Keratinocyte (primary cell): Measurements from ENCODE around the gene SIAE. TPM values are rescaled to one million over a fixed set of nuclear protein-coding genes. Genes with fewer than 3 reads are reported as not detected.

Experiments
- DNase-seq: peaks from one replicate; pipeline ENCODE4 v3.0.0-alpha.2; 2011; ENCODE audit warnings: low read depth, missing footprints, low spot score
- FAIRE-seq: peaks from 2 replicates; lab custom pipeline; 2011; peaks lifted over from hg19 to GRCh38; lab: Jason Lieb, UNC
- H2AFZ ChIP-seq: 2 replicates; pipeline ENCODE4 v1.6.0; 2012; ENCODE audit warnings: low read length, control low read depth, inconsistent platforms; ENCODE audit not compliant: control insufficient read depth
- H3K27ac ChIP-seq: 2 replicates; pipeline ENCODE4 v1.5.1; 2011; ENCODE audit warnings: low read length; ENCODE audit not compliant: control insufficient read depth, insufficient read depth
- H3K27me3 ChIP-seq: 3 replicates; pipeline ENCODE4 v1.6.0; 2011; ENCODE audit warnings: low read length; ENCODE audit not compliant: control insufficient read depth, insufficient read depth; ENCODE audit errors: extremely low read depth
- H3K36me3 ChIP-seq, 2 experiments: 2 replicates in 1 of 2; 3 replicates in 1 of 2; pipeline ENCODE4 v1.5.1; 2011; ENCODE audit warnings: low read length in 2 of 2, mild to moderate bottlenecking in 1 of 2; ENCODE audit not compliant: control insufficient read depth in 2 of 2, insufficient read depth in 2 of 2; ENCODE audit errors: extremely low read depth in 1 of 2
- H3K4me1 ChIP-seq: 3 replicates; pipeline ENCODE4 v1.5.1; 2011; ENCODE audit warnings: low read length; ENCODE audit not compliant: control insufficient read depth, insufficient read depth; ENCODE audit errors: extremely low read depth
- H3K4me2 ChIP-seq: 3 replicates; pipeline ENCODE4 v1.6.0; 2011; ENCODE audit warnings: low read depth, low read length; ENCODE audit not compliant: control insufficient read depth, insufficient read depth; ENCODE audit errors: extremely low read depth
- H3K4me3 ChIP-seq, 3 experiments: fragments of 200-600 bp in 1 of 3; sonication (generic) in 1 of 3; 2 replicates in 2 of 3; 3 replicates in 1 of 3; pipeline ENCODE4 v1.5.1; 2011 to 2016; ENCODE audit warnings: low read length in 3 of 3, mild to moderate bottlenecking in 3 of 3, control low read depth in 2 of 3, inconsistent platforms in 1 of 3, low read depth in 1 of 3, mixed read lengths in 1 of 3, mixed run types in 1 of 3, moderate library complexity in 1 of 3; ENCODE audit not compliant: control insufficient read depth in 2 of 3, insufficient read depth in 2 of 3; ENCODE audit errors: extremely low read depth in 1 of 3
- H3K79me2 ChIP-seq: 2 replicates; pipeline ENCODE4 v1.6.0; 2012; ENCODE audit warnings: low read length; ENCODE audit not compliant: control insufficient read depth, insufficient read depth
- H3K9ac ChIP-seq: 3 replicates; pipeline ENCODE4 v1.6.0; 2011; ENCODE audit warnings: low read length; ENCODE audit not compliant: control insufficient read depth, insufficient read depth; ENCODE audit errors: extremely low read depth
- H3K9me1 ChIP-seq: 3 replicates; pipeline ENCODE4 v1.6.0; 2011; ENCODE audit warnings: low read length; ENCODE audit not compliant: control insufficient read depth, insufficient read depth; ENCODE audit errors: extremely low read depth
- H3K9me3 ChIP-seq: 2 replicates; pipeline ENCODE4 v1.5.1; 2012; ENCODE audit warnings: low read depth, low read length; ENCODE audit not compliant: control insufficient read depth
- H4K20me1 ChIP-seq: 3 replicates; pipeline ENCODE4 v1.6.0; 2011; ENCODE audit warnings: low read length; ENCODE audit not compliant: control insufficient read depth, insufficient read depth; ENCODE audit errors: extremely low read depth
- CTCF ChIP-seq, 3 experiments: IDR thresholded peaks in 1 of 3; conservative IDR thresholded peaks in 1 of 3; optimal IDR thresholded peaks in 1 of 3; 2 replicates in 2 of 3; 3 replicates in 1 of 3; pipeline versions ENCODE3 to v1.5.1; 2011; ENCODE audit warnings: low read length in 3 of 3, mild to moderate bottlenecking in 3 of 3, moderate library complexity in 2 of 3, control low read depth in 1 of 3, inconsistent platforms in 1 of 3; ENCODE audit not compliant: insufficient read depth in 2 of 3; ENCODE audit errors: extremely low read depth in 1 of 3
- EZH2 ChIP-seq: IDR thresholded peaks from one replicate; pipeline ENCODE4 v1.6.1; 2012; ENCODE audit warnings: inconsistent platforms, mild to moderate bottlenecking, low read length, moderate library complexity
- dilution Hi-C: fragments of 300-500 bp; cut with MboI; formaldehyde crosslinking; loops from one replicate; pipeline ENCODE4 v1.7.0; 2020; ENCODE audit warnings: low sequenced_read_pairs; ENCODE audit not compliant: extremely low pct_ligation_motif_present
- polyA plus RNA-seq, 5 experiments: library from polyadenylated mRNA; depleted of rRNA in 3 of 5; stranded (reverse) in 3 of 5; stranded (forward) in 1 of 5; unstranded in 1 of 5; fragments of >200 nt; gene quantifications; 1 replicate in 1 of 5; 2 replicates in 3 of 5; 3 replicates in 1 of 5; pipeline versions ENCODE4 v1.2.1 to v1.2.3, GENCODE V29; 2011 to 2012; ENCODE audit warnings: missing spikeins in 2 of 5, low read depth in 1 of 5, low replicate concordance in 1 of 5

Gene SIAE
- polyA plus RNA-seq, 1 donor (not counting 4 experiments of a cell fraction or from before 2014, with no cell fraction given) = 26.6 TPM

GRCh38 chr11:124707829-124708228 is 34.3 kb upstream of the SIAE start:
- H2AFZ ChIP-seq = peak overlapping the region; percentile 10
- dilution Hi-C loops = no loop called here

GRCh38 chr11:124700028-124700427 is 26.5 kb upstream of the SIAE start:
- no peak overlapping the region for H3K27ac ChIP-seq
- no peak for TF ChIP-seq CTCF (optimal IDR thresholded peaks at IDR 0.05 in 1 of 3, IDR thresholded peaks at IDR 0.05 in 1 of 3, conservative IDR thresholded peaks at IDR 0.05 in 1 of 3; ENCODE audit: extremely low read depth in 1 of 3, insufficient read depth in 2 of 3, low read length in 3 of 3)
- no peak for FAIRE-seq

More at GRCh38 chr11:124707829-124708228, 34.3 kb upstream of the SIAE start:
- Histone ChIP-seq H3K9me3 (no peaks in the 10 kb centered on the region), H3K79me2 (no peaks in the 10 kb centered on the region), H4K20me1 (no peaks in the 10 kb centered on the region), H3K9ac (no peak overlapping the region), H3K27me3 (no peaks in the 10 kb centered on the region), H3K27ac (no peak overlapping the region), H3K4me3 (no peak overlapping the region), H3K9me1 (no peaks in the 10 kb centered on the region), H3K4me2 (no peak overlapping the region), H3K36me3 (no peaks in the 10 kb centered on the region), H3K4me1 (no peaks in the 10 kb centered on the region)
- no peak for TF ChIP-seq EZH2
- no peak for TF ChIP-seq CTCF (optimal IDR thresholded peaks at IDR 0.05 in 1 of 3, IDR thresholded peaks at IDR 0.05 in 1 of 3, conservative IDR thresholded peaks at IDR 0.05 in 1 of 3; ENCODE audit: extremely low read depth in 1 of 3, insufficient read depth in 2 of 3, low read length in 3 of 3)
- no peak for FAIRE-seq
- DNase-seq = no peak

More at GRCh38 chr11:124700028-124700427, 26.5 kb upstream of the SIAE start:
- H3K4me3 ChIP-seq = no peak overlapping the region
- H3K79me2 ChIP-seq = no peaks in the 10 kb centered on the region
- no peaks in the 10 kb centered on the region for H3K9me1 ChIP-seq
- no peaks in the 10 kb centered on the region for H3K9me3 ChIP-seq
- no peak overlapping the region for H3K4me2 ChIP-seq
- H3K36me3 ChIP-seq = no peaks in the 10 kb centered on the region
- dilution Hi-C loops = no loop called here
- no peaks in the 10 kb centered on the region for H3K4me1 ChIP-seq
- DNase-seq = no peak
- no peaks in the 10 kb centered on the region for H3K27me3 ChIP-seq
- H2AFZ ChIP-seq = no peak overlapping the region
- no peaks in the 10 kb centered on the region for H4K20me1 ChIP-seq
- no peak overlapping the region for H3K9ac ChIP-seq
